ENCODE results near the gene BTBD19.
"Not testable (repeated sequence)": the region's sequence is repeated elsewhere in the genome, so short reads cannot be mapped to it uniquely, and the experiment has no call there.

GRCh38 chr1:44810762-44811105 lies 2.4 kb downstream of the BTBD19 start:
- TF ChIP-seq CTCF (conservative IDR thresholded peaks at IDR 0.05; ENCODE audit: low read length); EZH2phosphoT487 (IDR thresholded peaks at IDR 0.05; ENCODE audit: borderline replicate concordance, low read depth, low read length): not testable (repeated sequence)
